GM21515 (cell line): Measurements from ENCODE around the gene FBXO41.
"Not testable (repeated sequence)": the region's sequence is repeated elsewhere in the genome, so short reads cannot be mapped to it uniquely, and the experiment has no call there.

Source experiments
- ATAC-seq: cut with Tn5 transposase; IDR thresholded peaks from one replicate; pipeline ENCODE4 v1.9.1; 2021; ENCODE audit not compliant: unreplicated experiment

Gene FBXO41

GRCh38 chr2:73263540-73264331 is 20.5 kb downstream of the FBXO41 start:
- no peak for ATAC-seq

- ATAC-seq: not testable (repeated sequence)
Observed at GRCh38 chr2:73262691-73263429, 21.4 kb downstream of the FBXO41 start.

- ATAC-seq: no peak
Observed at GRCh38 chr2:73262108-73262651, 22.1 kb downstream of the FBXO41 start.

GRCh38 chr2:73260338-73260984 is 23.8 kb downstream of the FBXO41 start:
- no peak for ATAC-seq

DNA sequence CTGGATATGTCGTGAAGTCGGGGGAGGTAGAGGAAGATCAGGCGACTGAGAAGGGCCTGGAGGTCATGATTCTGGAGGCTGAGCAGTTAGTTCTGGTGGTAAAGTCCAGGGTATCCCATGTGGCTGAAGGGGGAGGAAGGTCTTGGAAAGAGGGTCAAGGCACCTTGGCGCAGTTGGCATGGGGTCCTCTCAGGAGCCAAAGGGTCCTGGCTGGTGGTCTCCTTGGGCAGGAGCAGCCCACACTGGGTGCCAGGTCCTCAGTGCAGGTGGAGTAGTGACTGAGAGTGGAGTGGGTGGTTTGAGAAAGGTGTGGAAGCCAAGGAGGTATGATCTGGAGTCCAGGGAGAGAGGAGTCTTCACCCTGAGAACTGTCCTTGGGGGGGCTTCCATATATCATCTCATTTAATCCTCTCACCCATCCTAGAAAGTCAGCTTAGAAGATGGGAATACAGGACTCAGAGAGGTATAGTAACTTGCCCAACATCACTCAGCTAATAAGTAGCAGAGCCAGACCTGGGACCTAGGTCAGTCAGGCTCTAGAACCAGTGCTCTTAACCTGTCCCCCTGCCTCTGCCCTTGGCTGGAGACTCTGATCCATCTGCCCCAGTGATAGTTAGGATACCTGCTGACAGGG is 24.5 kb downstream of the FBXO41 start:
- no peak for ATAC-seq

DNA sequence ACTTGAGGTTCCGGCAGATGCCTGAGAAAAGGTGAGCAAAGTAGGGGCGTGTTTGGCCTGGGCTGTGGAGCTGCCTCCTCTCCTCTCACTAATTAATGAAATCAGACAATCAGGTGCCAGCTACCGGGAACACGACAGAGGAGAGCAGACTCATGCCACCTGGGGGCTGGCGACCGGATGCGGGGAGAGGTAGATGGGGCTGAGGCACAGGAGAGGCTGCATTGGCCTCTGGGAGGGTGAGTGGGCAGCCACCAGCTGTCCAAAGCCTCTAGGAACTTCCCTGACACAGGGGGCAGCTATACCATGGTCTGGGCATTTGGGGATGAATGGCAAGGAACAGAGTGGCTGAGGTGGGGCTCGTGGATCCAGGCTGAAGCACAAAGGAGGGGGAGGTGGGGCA is 25.0 kb downstream of the FBXO41 start:
- no peak for ATAC-seq

DNA sequence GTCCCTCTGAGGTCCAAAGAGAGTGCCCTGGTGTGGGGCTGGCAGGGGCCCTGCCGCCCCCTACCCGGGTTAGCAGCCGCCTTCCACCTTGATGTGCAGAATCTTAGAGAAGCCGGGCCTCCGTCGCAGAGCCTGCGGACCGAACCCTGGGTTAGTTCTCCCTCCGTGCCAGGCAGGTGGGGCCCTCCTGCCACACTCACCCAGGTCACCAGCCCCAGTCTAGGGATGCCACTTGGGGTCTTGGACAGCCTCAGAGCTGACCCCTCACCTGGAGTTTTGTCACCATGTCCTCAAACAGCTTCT is 25.4 kb downstream of the FBXO41 start:
- ATAC-seq: no peak

- ATAC-seq: no peak
Observed at GRCh38 chr2:73258186-73258912, 25.9 kb downstream of the FBXO41 start.

DNA sequence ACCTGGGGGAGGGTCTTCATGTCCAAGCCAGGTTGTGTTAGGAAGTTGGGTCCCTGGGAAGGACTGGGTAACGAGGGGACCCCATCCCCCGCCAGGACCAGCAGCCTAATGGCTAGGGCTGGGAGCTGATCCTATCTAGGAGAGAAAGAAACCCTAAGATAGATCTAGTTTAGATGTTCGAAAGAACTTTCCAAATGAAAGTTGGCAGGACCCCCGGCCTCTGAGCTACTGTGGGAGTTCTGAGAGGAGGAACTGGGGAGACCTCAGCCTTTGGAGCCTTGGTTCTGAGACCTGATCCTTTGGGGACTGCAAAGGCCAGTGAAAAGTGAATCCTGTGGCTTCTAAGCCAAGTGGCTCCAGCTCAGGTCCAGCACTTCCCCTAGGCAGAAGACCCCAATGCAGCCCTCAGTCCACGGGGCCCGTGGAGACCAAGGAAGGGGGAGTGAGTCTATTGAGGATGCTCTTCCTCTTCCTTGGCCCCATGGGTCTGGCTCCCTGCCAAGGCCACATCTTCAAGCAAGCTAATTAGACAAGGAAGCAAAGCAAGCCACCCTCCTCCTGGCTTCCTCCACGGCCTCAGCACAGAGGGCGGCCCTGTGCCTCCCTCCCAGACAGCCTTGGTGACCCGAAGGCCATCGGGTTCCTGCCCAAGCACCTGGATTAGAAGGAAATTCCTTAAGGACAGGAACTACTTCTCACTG is 26.7 kb downstream of the FBXO41 start:
- ATAC-seq: no peak

GRCh38 chr2:73257021-73257420 is 27.3 kb downstream of the FBXO41 start:
- ATAC-seq: no peak

DNA sequence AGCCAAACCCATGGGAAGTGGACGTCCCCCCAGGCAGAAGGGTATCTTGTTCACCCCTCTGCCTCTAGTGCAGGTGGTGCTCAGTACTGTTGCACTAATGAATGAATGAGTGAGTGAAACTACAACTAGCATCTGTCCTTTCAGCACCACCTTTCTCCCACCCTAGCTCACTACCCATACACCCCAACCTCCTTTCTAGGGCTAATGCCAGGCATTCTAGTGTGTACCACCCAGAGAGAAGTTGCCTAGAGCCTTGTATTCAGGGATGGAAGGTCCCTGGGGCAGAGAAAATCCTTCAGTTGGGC is 27.7 kb downstream of the FBXO41 start:
- no peak for ATAC-seq

DNA sequence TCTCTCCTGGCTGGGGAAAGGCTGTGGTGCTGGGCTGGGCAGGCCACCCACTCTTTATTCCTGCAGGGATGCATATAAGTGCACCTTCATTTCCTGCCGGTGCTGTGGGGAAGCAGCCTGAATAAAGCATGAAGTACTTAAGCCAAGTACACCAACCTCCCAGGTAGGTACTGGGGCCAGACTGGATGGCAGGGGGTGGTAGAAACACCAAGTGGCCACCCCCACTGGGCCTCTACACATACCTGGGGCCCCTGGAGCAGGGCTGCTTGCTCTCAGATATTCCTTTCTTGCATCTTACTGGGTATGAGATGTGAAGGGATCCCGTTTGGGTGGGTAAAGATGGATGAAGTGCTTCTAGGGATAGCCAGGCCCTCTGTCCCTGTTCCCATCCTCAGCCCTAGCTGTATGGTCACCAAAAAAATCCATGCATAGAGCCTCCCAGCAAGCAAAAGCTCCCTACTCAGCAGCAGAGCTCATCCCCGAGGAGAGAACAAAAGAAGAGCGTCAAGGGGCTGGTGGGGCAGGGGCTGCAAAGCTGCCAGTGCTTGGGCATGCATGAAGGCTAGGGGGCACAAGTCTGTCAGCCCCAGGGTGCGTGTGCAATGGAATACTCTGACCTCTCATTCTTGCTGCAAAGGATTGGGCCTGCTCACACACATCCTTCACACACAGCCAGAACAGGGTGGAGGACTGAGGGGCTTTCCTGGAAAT is 28.2 kb downstream of the FBXO41 start:
- no peak for ATAC-seq

- ATAC-seq: no peak
Observed at GRCh38 chr2:73255007-73255644, 29.2 kb downstream of the FBXO41 start.

DNA sequence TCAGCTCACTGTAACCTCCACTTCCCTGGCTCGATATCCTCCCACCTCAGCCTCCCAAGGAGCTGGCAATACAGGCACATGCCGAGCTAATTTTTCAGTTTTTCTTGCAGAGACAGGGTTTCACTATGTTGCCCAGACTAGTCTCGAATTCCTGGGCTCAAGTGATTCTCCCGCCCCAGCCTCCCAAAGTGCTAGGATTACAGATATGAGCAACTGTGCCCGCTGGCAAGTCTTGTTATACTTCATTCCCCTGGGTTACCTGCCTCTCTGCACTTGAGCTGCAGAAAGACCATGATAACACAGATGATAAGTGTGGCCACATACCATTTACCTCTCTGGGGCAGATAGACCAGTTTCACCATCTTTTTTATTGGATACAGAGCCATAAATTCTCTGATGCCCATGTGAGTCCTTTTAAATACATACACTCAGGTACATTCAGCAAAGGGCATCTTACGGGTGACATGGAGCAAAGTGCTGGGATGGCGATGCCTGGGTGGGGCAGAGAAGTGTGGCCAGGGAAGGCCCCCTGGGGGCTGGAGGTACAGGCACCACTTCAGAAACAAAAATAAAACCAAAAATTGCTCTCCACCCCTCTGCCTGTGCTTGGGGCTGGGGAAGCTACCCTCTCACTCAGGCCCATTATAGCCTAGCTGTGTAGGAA is 29.8 kb downstream of the FBXO41 start:
- no peak for ATAC-seq

DNA sequence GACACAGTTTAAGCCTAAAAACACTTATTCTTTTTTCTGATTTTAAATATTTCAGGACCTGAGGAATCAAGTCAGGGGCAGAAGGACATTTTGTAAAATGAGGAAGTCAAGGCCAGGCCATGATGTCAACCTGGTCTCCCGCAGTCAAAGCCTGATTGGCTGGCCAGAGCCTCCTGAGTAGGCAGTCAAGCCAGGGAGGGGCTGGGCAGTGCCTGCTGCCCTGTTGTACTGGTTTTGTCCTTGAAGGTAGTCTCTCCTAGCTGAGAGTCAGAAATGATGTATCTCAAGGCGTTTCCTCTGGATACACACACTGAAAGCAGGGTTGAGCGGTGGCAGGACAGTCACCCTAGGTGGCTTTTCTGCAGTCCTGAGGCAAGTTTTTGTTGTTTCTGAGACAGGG is 30.4 kb downstream of the FBXO41 start:
- ATAC-seq: no peak

GRCh38 chr2:73253400-73253799 is 30.9 kb downstream of the FBXO41 start:
- ATAC-seq: no peak

DNA sequence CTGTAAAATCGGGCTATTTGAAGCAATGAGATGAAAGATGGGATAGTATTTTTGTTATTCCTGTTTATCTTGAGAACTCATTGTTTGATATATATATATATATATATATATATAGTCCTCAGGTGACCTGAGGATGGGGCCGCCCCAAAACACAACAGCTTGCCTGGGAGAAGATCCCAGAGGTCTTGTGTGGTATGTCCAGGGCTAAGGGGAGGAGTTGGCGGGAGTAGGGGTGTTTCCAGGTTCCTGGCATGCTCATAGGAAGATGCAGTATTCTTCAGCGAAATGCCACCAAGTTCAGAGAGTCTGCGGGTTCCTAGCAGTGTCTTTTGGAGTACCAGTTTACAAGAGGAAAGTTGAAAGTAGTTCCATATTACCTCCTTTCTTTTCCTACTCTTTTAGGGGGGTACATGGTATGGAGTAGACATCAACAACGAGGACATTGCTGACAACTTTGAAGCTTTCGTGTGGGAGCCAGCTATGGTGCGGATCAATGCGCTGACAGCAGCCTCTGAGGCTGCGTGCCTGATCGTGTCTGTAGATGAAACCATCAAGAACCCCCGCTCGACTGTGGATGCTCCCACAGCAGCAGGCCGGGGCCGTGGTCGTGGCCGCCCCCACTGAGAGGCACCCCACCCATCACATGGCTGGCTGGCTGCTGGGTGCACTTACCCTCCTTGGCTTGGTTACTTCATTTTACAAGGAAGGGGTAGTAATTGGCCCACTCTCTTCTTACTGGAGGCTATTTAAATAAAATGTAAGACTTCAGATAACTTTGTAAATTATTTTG is 31.8 kb downstream of the FBXO41 start:
- no peak for ATAC-seq
